Measurements from ENCODE around the gene LSAMP. TPM values are rescaled to one million over a fixed set of nuclear protein-coding genes. Genes with fewer than 3 reads are reported as not detected.

Gene LSAMP
- total and polyA plus RNA-seq, 2 donors (not counting 1 experiment from before 2014, with no cell fraction given): not detected

DNA sequence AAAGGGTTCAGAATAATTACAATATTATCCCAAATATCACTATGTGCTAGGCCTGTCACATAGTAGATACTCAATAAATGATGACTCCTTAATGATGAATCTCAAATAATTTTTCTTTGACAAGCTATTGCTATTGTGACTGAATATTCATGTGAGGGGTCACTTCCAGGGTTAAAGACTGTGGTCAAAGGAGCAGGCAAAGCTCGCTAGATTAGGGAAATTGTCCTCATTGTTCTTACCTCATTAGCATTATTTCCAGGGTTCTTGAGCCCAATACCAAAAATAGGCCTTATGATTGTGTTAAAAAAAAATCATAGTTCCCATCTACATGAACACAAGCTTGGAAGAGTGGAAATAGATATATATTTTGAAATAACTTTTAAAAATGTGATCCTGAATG, 569.8 kb downstream of the LSAMP start:
- POLR2A ChIA-PET: no interaction called here
- no peaks in the 10 kb centered on the region for H3K79me2 ChIP-seq (ENCODE audit: control insufficient read depth, insufficient read depth, low read length)
- no peak overlapping the region for H3K27ac Mint-ChIP-seq
- H3K36me3 ChIP-seq (replicated peaks in 1 of 2; ENCODE audit: control extremely low read depth in 1 of 2, control insufficient read depth in 1 of 2, extremely low read depth in 1 of 2, insufficient read depth in 2 of 2, low read length in 1 of 2): no peaks in the 10 kb centered on the region
- no peak for DNase-seq
- no peaks in the 10 kb centered on the region for H4K20me1 ChIP-seq (ENCODE audit: control insufficient read depth, insufficient read depth, low read length, poor library complexity, severe bottlenecking)
- no peak overlapping the region for H3K4me2 ChIP-seq (replicated peaks; ENCODE audit: low read depth, low read length, poor library complexity, severe bottlenecking)
- CTCF ChIA-PET: no interaction called here
- no CpG with 5 or more reads among the region's 1 CpG for WGBS (ENCODE audit: insufficient coverage)
- intact Hi-C loops (cut with micrococcal nuclease): no loop called here
- TF ChIP-seq, protein P1, sequence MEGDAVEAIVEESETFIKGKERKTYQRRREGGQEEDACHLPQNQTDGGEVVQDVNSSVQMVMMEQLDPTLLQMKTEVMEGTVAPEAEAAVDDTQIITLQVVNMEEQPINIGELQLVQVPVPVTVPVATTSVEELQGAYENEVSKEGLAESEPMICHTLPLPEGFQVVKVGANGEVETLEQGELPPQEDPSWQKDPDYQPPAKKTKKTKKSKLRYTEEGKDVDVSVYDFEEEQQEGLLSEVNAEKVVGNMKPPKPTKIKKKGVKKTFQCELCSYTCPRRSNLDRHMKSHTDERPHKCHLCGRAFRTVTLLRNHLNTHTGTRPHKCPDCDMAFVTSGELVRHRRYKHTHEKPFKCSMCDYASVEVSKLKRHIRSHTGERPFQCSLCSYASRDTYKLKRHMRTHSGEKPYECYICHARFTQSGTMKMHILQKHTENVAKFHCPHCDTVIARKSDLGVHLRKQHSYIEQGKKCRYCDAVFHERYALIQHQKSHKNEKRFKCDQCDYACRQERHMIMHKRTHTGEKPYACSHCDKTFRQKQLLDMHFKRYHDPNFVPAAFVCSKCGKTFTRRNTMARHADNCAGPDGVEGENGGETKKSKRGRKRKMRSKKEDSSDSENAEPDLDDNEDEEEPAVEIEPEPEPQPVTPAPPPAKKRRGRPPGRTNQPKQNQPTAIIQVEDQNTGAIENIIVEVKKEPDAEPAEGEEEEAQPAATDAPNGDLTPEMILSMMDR (IDR thresholded peaks at IDR 0.05): no peak
- TF ChIP-seq EZH2 (IDR thresholded peaks at IDR 0.05; ENCODE audit: borderline replicate concordance, insufficient read depth, low read depth, low read length, poor library complexity, severe bottlenecking): no peak
- no peak overlapping the region for H3K27ac ChIP-seq (ENCODE audit: low read length in 2 of 2)
- H3K9me3 Mint-ChIP-seq (ENCODE audit: insufficient read depth): no peaks in the 10 kb centered on the region
- H3K27me3 Mint-ChIP-seq: peaks cover 11% of the 10 kb centered on the region
- no peak overlapping the region for H3K4me3 ChIP-seq (ENCODE audit: control extremely low read depth in 1 of 5, extremely low read depth in 1 of 5, insufficient read depth in 1 of 5, low read depth in 2 of 5, low read length in 4 of 5)
- no peak overlapping the region for H2AFZ ChIP-seq (ENCODE audit: insufficient read depth, low read depth, low read length, poor library complexity, severe bottlenecking)
- H3K9me3 ChIP-seq (ENCODE audit: control extremely low read depth in 1 of 3, control insufficient read depth in 2 of 3, insufficient read depth in 1 of 3, low read length in 2 of 3): no peaks in the 10 kb centered on the region
- no peaks in the 10 kb centered on the region for H3K4me1 ChIP-seq (ENCODE audit: control insufficient read depth in 2 of 2, insufficient read depth in 2 of 2, low read length in 2 of 2)
- no peaks in the 10 kb centered on the region for H3K27me3 ChIP-seq (replicated peaks in 1 of 4; ENCODE audit: control extremely low read depth in 1 of 4, control insufficient read depth in 3 of 4, insufficient read depth in 4 of 4, low read length in 3 of 4)
- H3K4me3 Mint-ChIP-seq: no peak overlapping the region
- H3K9ac ChIP-seq (ENCODE audit: low read length): no peak overlapping the region
- ATAC-seq (ENCODE audit: low read depth): no peak
- H3K4me1 Mint-ChIP-seq: no peaks in the 10 kb centered on the region

DNA sequence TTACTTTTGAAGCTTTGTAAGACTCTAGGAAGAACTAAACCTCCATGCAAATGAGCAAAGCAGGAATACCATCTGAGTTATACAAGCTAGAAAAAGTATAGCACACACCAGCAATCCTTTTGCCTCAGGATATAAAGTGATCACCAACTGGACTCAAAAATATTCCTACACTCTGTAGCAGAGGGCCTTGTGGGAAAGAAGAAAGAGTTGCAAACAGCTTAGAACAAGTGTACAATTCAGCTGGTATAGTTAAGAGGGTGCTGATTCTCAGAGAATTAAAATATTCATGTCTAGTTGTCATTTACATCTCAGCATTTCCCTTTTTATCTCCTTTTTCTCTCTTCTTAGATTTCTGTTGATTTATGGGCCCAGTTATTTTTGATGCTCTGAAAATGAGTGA, 573.6 kb downstream of the LSAMP start:
- H3K4me3 ChIP-seq (ENCODE audit: control extremely low read depth in 1 of 5, extremely low read depth in 1 of 5, insufficient read depth in 1 of 5, low read depth in 2 of 5, low read length in 4 of 5): no peak overlapping the region
- ATAC-seq (ENCODE audit: low read depth): no peak
- H2AFZ ChIP-seq (ENCODE audit: insufficient read depth, low read depth, low read length, poor library complexity, severe bottlenecking): no peak overlapping the region
- DNase-seq: no peak
- peaks cover 7% of the 10 kb centered on the region for H3K27me3 Mint-ChIP-seq
- H3K4me2 ChIP-seq (replicated peaks; ENCODE audit: low read depth, low read length, poor library complexity, severe bottlenecking): no peak overlapping the region
- H3K36me3 ChIP-seq (replicated peaks in 1 of 2; ENCODE audit: control extremely low read depth in 1 of 2, control insufficient read depth in 1 of 2, extremely low read depth in 1 of 2, insufficient read depth in 2 of 2, low read length in 1 of 2): no peaks in the 10 kb centered on the region
- intact Hi-C loops (cut with micrococcal nuclease): no loop called here
- no peak overlapping the region for H3K27ac Mint-ChIP-seq
- H3K9me3 Mint-ChIP-seq (ENCODE audit: insufficient read depth): no peaks in the 10 kb centered on the region
- no peak overlapping the region for H3K27ac ChIP-seq (ENCODE audit: low read length in 2 of 2)
- no peaks in the 10 kb centered on the region for H3K4me1 ChIP-seq (ENCODE audit: control insufficient read depth in 2 of 2, insufficient read depth in 2 of 2, low read length in 2 of 2)
- no peaks in the 10 kb centered on the region for H3K4me1 Mint-ChIP-seq
- POLR2A ChIA-PET: no interaction called here
- CTCF ChIA-PET: no interaction called here
- no peak overlapping the region for H3K9ac ChIP-seq (ENCODE audit: low read length)
- no peaks in the 10 kb centered on the region for H3K79me2 ChIP-seq (ENCODE audit: control insufficient read depth, insufficient read depth, low read length)
- H4K20me1 ChIP-seq (ENCODE audit: control insufficient read depth, insufficient read depth, low read length, poor library complexity, severe bottlenecking): no peaks in the 10 kb centered on the region
- no peak for TF ChIP-seq EZH2 (IDR thresholded peaks at IDR 0.05; ENCODE audit: borderline replicate concordance, insufficient read depth, low read depth, low read length, poor library complexity, severe bottlenecking)
- TF ChIP-seq, protein P1 (IDR thresholded peaks at IDR 0.05): no peak
- no peak overlapping the region for H3K4me3 Mint-ChIP-seq
- peaks cover 0 to 6% (median 0%) of the 10 kb centered on the region in 4 experiments for H3K27me3 ChIP-seq (replicated peaks in 1 of 4; ENCODE audit: control extremely low read depth in 1 of 4, control insufficient read depth in 3 of 4, insufficient read depth in 4 of 4, low read length in 3 of 4)
- H3K9me3 ChIP-seq (ENCODE audit: control extremely low read depth in 1 of 3, control insufficient read depth in 2 of 3, insufficient read depth in 1 of 3, low read length in 2 of 3): no peaks in the 10 kb centered on the region
